Mucosa of rectum (tissue), 2 donors: ENCODE data around the gene TIPRL.

Experiments
- H3K27ac ChIP-seq, 2 donors: one replicate each; pipeline ENCODE4 v1.7.0; 2013; ENCODE audit warnings: inconsistent platforms in 2 of 2, low read depth in 2 of 2, low read length in 2 of 2
- H3K27me3 ChIP-seq, 2 donors: one replicate each; pipeline ENCODE4 v1.7.0; 2013; ENCODE audit warnings: low read length in 2 of 2; ENCODE audit not compliant: control insufficient read depth in 2 of 2, insufficient read depth in 2 of 2
- H3K36me3 ChIP-seq, 2 donors: one replicate each; pipeline ENCODE4 v1.7.0; 2013; ENCODE audit warnings: low read length in 2 of 2; ENCODE audit not compliant: control insufficient read depth in 2 of 2, insufficient read depth in 2 of 2
- H3K4me1 ChIP-seq, 2 donors: one replicate each; pipeline ENCODE4 v1.7.0; 2013; ENCODE audit warnings: low read length in 2 of 2, mild to moderate bottlenecking in 1 of 2; ENCODE audit not compliant: control insufficient read depth in 2 of 2, insufficient read depth in 2 of 2
- H3K4me3 ChIP-seq, 2 donors: one replicate each; pipeline ENCODE4 v1.7.0; 2013; ENCODE audit warnings: low read length in 2 of 2
- H3K9ac ChIP-seq, 2 donors: one replicate each; pipeline ENCODE4 v1.7.0; 2013; ENCODE audit warnings: low read length in 2 of 2, low read depth in 1 of 2, mild to moderate bottlenecking in 1 of 2
- H3K9me3 ChIP-seq, 2 donors: one replicate each; pipeline ENCODE4 v1.7.0; 2013; ENCODE audit warnings: low read length in 2 of 2; ENCODE audit not compliant: control insufficient read depth in 2 of 2
- donor health status: healthy.
- donor health status: Normal muscosa, but diverticular disease.

TIPRL gene

GRCh38 chr1:168243636-168244212 lies 65.0 kb downstream of the TIPRL start:
- H3K27ac ChIP-seq: peak overlapping the region in 1 of 2 donors; percentile 20
- H3K9me3 ChIP-seq: no peaks in the 10 kb centered on the region
- peaks cover 37 to 61% of the 10 kb centered on the region in 2 donors for H3K36me3 ChIP-seq
- peaks cover 6 to 7% of the 10 kb centered on the region in 2 donors for H3K4me1 ChIP-seq
- no peaks in the 10 kb centered on the region for H3K27me3 ChIP-seq
- H3K9ac ChIP-seq: no peak overlapping the region
- H3K4me3 ChIP-seq: no peak overlapping the region

GRCh38 chr1:168245042-168245441 lies 66.3 kb downstream of the TIPRL start:
- no peak overlapping the region for H3K9ac ChIP-seq
- H3K27ac ChIP-seq: no peak overlapping the region
- no peaks in the 10 kb centered on the region for H3K27me3 ChIP-seq
- H3K4me1 ChIP-seq: peaks cover 6 to 7% of the 10 kb centered on the region in 2 donors
- H3K4me3 ChIP-seq: no peak overlapping the region
- H3K9me3 ChIP-seq: no peaks in the 10 kb centered on the region
- H3K36me3 ChIP-seq: peaks cover 40 to 59% of the 10 kb centered on the region in 2 donors

- peaks cover 6 to 7% of the 10 kb centered on the region in 2 donors for H3K4me1 ChIP-seq
- no peak overlapping the region for H3K4me3 ChIP-seq
- H3K36me3 ChIP-seq: peaks cover 38 to 61% of the 10 kb centered on the region in 2 donors
- H3K9me3 ChIP-seq: no peaks in the 10 kb centered on the region
- no peaks in the 10 kb centered on the region for H3K27me3 ChIP-seq
- no peak overlapping the region for H3K27ac ChIP-seq
- no peak overlapping the region for H3K9ac ChIP-seq
Measured at GRCh38 chr1:168246506-168246905, 67.7 kb downstream of the TIPRL start.
